ENCODE data around the gene RNF141. TPM values are rescaled to one million over a fixed set of nuclear protein-coding genes. Genes with fewer than 3 reads are reported as not detected.

Gene RNF141
- polyA plus RNA-seq, 1 donor from 2014 or later = 79.2 TPM

DNA sequence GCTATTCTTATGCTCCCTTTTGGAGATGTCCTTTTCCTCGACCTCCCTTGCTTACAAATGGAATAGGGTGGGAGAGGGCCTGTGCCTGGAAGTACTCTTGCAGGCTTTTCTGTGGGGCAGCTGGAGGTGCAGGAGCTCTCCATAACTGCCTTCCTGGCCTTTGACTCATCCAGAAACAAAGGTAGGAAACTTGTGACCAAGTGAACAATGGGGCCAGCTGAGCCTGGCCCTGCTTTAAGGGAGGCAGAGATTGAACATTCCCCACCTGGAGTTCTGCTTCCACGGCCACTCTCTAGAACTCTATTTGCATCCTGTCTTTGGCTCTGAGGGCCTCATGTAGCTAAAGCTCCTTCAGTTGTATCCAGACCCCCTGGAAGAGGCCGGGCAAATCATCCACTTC is 32.6 kb upstream of the RNF141 start:
- Histone ChIP-seq H3K9me3 (ENCODE audit: low read length) (no peaks in the 10 kb centered on the region), H3K79me2 (replicated peaks; ENCODE audit: insufficient read depth, low read length) (no peaks in the 10 kb centered on the region), H3K4me2 (ENCODE audit: low read length) (no peak overlapping the region), H3K4me3 (ENCODE audit: low read length) (no peak overlapping the region), H3K27ac (ENCODE audit: low read length) (no peak overlapping the region), H3K9me2 (ENCODE audit: insufficient read depth, low read length) (no peaks in the 10 kb centered on the region), H4K20me1 (ENCODE audit: insufficient read depth) (no peaks in the 10 kb centered on the region), H3K9ac (ENCODE audit: low read length) (no peak overlapping the region), H2AFZ (ENCODE audit: low read depth, low read length) (no peak overlapping the region), H3F3A (ENCODE audit: insufficient read depth, low read length, poor library complexity, severe bottlenecking) (no peaks in the 10 kb centered on the region), H3K36me3 (ENCODE audit: insufficient read depth, low read length) (no peaks in the 10 kb centered on the region), H3K27me3 (ENCODE audit: insufficient read depth, low read depth, low read length) (no peaks in the 10 kb centered on the region)
- TF ChIP-seq, protein P1, sequence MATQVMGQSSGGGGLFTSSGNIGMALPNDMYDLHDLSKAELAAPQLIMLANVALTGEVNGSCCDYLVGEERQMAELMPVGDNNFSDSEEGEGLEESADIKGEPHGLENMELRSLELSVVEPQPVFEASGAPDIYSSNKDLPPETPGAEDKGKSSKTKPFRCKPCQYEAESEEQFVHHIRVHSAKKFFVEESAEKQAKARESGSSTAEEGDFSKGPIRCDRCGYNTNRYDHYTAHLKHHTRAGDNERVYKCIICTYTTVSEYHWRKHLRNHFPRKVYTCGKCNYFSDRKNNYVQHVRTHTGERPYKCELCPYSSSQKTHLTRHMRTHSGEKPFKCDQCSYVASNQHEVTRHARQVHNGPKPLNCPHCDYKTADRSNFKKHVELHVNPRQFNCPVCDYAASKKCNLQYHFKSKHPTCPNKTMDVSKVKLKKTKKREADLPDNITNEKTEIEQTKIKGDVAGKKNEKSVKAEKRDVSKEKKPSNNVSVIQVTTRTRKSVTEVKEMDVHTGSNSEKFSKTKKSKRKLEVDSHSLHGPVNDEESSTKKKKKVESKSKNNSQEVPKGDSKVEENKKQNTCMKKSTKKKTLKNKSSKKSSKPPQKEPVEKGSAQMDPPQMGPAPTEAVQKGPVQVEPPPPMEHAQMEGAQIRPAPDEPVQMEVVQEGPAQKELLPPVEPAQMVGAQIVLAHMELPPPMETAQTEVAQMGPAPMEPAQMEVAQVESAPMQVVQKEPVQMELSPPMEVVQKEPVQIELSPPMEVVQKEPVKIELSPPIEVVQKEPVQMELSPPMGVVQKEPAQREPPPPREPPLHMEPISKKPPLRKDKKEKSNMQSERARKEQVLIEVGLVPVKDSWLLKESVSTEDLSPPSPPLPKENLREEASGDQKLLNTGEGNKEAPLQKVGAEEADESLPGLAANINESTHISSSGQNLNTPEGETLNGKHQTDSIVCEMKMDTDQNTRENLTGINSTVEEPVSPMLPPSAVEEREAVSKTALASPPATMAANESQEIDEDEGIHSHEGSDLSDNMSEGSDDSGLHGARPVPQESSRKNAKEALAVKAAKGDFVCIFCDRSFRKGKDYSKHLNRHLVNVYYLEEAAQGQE (IDR thresholded peaks at IDR 0.05; ENCODE audit: borderline replicate concordance) = no peak
- TF ChIP-seq TAF1 (IDR thresholded peaks at IDR 0.05; ENCODE audit: low read depth) (no peak), EZH2 (IDR thresholded peaks at IDR 0.05; ENCODE audit: borderline replicate concordance, insufficient read depth, low read length, poor library complexity, severe bottlenecking) (no peak), MXI1 (conservative IDR thresholded peaks at IDR 0.05; ENCODE audit: poor library complexity, severe bottlenecking) (no peak), POLR2AphosphoS5 (IDR thresholded peaks at IDR 0.05) (no peak), SMC3 (conservative IDR thresholded peaks at IDR 0.05; ENCODE audit: poor library complexity) (no peak), EP300 (conservative IDR thresholded peaks at IDR 0.05; ENCODE audit: poor library complexity, severe bottlenecking) (no peak), RAD21 (conservative IDR thresholded peaks at IDR 0.05) (no peak)
- TF ChIP-seq, protein P2, sequence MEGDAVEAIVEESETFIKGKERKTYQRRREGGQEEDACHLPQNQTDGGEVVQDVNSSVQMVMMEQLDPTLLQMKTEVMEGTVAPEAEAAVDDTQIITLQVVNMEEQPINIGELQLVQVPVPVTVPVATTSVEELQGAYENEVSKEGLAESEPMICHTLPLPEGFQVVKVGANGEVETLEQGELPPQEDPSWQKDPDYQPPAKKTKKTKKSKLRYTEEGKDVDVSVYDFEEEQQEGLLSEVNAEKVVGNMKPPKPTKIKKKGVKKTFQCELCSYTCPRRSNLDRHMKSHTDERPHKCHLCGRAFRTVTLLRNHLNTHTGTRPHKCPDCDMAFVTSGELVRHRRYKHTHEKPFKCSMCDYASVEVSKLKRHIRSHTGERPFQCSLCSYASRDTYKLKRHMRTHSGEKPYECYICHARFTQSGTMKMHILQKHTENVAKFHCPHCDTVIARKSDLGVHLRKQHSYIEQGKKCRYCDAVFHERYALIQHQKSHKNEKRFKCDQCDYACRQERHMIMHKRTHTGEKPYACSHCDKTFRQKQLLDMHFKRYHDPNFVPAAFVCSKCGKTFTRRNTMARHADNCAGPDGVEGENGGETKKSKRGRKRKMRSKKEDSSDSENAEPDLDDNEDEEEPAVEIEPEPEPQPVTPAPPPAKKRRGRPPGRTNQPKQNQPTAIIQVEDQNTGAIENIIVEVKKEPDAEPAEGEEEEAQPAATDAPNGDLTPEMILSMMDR (IDR thresholded peaks at IDR 0.05; ENCODE audit: poor library complexity, severe bottlenecking) = no peak

DNA sequence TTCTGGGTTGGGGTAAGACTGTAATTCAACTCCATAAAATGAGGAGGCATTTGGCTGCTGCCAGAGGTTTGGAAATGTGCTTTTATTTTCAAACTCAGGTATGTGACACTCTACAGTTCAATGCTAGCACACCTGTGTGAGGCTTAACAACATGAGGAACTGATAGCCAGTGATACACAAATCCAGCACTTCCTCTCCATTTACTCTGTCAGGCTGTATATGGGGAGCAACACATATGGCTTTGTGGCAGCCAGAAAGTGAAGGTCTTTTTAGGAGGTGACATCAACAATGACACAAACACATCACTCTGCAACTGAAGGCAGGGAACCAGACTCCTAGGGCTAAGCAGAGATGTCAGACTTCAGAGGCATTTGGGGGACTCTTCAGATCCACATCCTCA is 32.0 kb upstream of the RNF141 start:
- H3K4me2 ChIP-seq (ENCODE audit: low read length) = no peak overlapping the region
- no peaks in the 10 kb centered on the region for H3K9me2 ChIP-seq (ENCODE audit: insufficient read depth, low read length)
- no peaks in the 10 kb centered on the region for H4K20me1 ChIP-seq (ENCODE audit: insufficient read depth)
- H3K36me3 ChIP-seq (ENCODE audit: insufficient read depth, low read length) = no peaks in the 10 kb centered on the region
- no peak overlapping the region for H3K27ac ChIP-seq (ENCODE audit: low read length)
- no peaks in the 10 kb centered on the region for H3F3A ChIP-seq (ENCODE audit: insufficient read depth, low read length, poor library complexity, severe bottlenecking)
- H3K4me3 ChIP-seq (ENCODE audit: low read length) = no peak overlapping the region
- H3K79me2 ChIP-seq (replicated peaks; ENCODE audit: insufficient read depth, low read length) = no peaks in the 10 kb centered on the region
- no peak overlapping the region for H2AFZ ChIP-seq (ENCODE audit: low read depth, low read length)
- no peaks in the 10 kb centered on the region for H3K27me3 ChIP-seq (ENCODE audit: insufficient read depth, low read depth, low read length)
- H3K9ac ChIP-seq (ENCODE audit: low read length) = no peak overlapping the region
- no peaks in the 10 kb centered on the region for H3K9me3 ChIP-seq (ENCODE audit: low read length)
- TF ChIP-seq EZH2 (IDR thresholded peaks at IDR 0.05; ENCODE audit: borderline replicate concordance, insufficient read depth, low read length, poor library complexity, severe bottlenecking) = no peak
- TF ChIP-seq TAF1 (IDR thresholded peaks at IDR 0.05; ENCODE audit: low read depth) = no peak
- TF ChIP-seq, protein P2 (IDR thresholded peaks at IDR 0.05; ENCODE audit: poor library complexity, severe bottlenecking) = no peak
- TF ChIP-seq, protein P1 (IDR thresholded peaks at IDR 0.05; ENCODE audit: borderline replicate concordance) = no peak
- no peak for TF ChIP-seq SMC3 (conservative IDR thresholded peaks at IDR 0.05; ENCODE audit: poor library complexity)

Measured in neural cell (in vitro differentiated cells).